SK-MEL-5 (cell line): ENCODE results near the gene ADAP1. TPM values are rescaled to one million over a fixed set of nuclear protein-coding genes. Genes with fewer than 3 reads are reported as not detected.
"Not testable (repeated sequence)": the region's sequence is repeated elsewhere in the genome, so short reads cannot be mapped to it uniquely, and the experiment has no call there.

Experiments used
- DNase-seq: peaks from one replicate; pipeline ENCODE4 v3.0.0-alpha.2; 2016; ENCODE audit warnings: low read depth, low spot score
- in situ Hi-C: cut with HindIII; loops from 2 replicates; pipeline ENCODE4 v1.10.0; 2016; ENCODE audit warnings: low sequenced_read_pairs, high pct_unique_total_duplicates, low pct_unique_long_range_greater_than_20kb
- total RNA-seq: library from RNA; depleted of rRNA; stranded (reverse); fragments of >200 nt; shearing (Covaris generic); gene quantifications from 2 replicates; pipeline ENCODE4 v1.2.3, GENCODE V29; 2014

The ADAP1 gene
- total RNA-seq, 1 experiment from 2014 or later = 5.5 TPM

DNA sequence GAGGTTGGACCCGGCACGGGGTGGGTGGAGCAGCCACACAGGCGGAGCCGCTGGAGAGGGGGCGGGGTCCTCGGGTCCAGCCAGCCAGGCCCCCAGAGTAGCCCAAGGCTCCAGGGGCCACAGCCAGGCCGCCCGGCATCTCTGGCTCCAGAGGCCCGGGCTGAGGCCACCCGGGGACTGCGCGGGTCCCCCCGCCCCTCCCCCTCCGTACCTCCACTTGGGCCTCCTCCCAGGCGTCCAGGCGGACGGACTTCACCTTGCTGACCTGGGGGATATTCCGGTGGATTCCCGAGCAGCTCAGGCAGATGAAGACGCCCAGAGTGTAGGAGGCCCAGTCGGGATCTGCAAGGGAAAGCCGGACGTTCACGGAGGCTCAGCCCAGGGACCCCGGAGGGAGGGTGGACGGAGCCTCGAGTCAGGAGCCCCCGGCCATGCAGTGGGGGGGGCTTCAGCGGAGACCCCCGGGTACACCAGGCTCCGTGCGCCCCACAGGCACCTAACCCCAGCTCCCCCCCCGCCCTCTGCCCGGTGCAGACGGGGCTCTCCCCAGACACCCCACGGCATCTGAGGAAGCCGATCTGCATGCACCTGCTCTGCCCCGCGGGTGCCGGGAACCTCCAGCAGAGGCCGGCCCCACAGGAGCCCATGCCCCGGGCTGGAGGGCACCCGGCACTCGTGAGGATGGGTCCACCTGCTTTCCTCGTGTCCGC, 19.2 kb downstream of the ADAP1 start:
- in situ Hi-C loops = no loop called here
- DNase-seq = no peak

DNA sequence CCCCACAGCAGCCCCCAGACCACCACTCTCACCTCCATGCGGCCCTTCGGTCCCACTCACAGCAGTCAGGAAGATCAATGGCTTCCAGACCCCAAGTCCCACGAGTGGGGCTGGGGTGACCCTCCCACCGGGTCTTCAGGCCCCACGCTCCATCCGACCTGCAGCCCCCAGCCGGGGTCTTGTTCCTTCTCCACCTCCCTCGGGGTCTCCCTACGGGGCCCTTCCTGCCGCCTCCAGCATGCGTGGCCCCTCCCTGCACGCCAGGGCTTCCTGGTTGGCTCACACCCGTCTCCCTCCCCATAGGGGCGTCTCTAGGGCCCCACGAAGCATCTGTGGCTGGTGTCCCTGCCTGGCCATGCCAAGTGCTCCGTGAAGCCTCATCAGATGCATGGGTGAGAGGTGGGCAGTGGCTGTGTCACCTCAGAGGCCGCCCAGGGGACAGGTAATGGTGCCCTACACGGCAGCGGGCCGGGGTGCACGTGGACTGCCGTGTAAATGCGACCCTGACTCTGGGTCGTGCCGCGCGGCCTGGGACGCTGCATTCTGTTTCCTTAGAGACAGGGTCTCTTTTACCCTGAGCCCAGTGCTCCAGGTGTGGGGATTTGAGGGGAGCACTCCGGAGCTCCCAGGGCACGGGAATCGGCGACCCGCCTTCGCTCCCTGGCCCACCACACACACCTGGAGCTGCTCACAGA, 19.9 kb downstream of the ADAP1 start:
- no peak for DNase-seq
- in situ Hi-C loops = no loop called here

- in situ Hi-C loops = no loop called here
- no peak for DNase-seq
Measured at GRCh38 chr7:932651-932975, 21.9 kb downstream of the ADAP1 start.

DNA sequence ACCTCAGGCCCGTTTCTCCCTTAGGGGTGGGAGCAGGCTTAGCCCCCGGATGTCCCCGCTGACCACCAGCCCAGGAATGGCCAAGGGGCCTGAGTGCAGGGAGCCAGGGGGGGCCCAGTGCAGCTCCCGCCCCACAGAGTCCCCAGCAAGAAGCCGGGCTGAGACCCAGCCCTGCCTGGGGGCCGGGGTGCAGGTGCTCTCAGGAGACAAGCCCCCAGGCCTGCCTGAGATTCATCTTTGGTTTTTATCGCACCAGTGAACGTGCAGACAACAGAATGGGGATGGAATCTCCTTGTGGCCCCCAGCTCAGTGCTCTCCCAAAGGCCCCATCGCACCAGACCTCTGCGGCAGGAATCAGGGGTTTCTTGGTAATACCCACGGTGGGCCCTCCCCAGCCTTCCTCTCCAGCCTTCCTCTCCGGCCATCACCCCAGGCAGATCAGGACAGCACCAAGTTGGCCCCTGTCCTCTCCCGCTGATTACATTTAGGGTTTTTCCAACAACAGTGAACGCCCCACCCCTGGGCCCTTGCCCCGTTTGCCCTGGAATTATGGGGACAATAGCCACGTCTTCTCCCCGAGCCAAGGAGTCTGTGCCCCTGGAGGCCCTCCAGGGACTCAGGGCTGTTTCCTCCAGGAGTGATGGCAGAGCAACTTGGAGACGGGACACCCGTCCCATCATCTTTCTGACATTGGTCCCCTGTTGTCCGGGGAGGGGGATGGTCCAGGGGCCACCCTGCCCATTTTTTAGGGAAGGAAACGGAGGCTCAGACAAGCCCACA, 22.4 kb downstream of the ADAP1 start:
- in situ Hi-C loops = no loop called here

DNA sequence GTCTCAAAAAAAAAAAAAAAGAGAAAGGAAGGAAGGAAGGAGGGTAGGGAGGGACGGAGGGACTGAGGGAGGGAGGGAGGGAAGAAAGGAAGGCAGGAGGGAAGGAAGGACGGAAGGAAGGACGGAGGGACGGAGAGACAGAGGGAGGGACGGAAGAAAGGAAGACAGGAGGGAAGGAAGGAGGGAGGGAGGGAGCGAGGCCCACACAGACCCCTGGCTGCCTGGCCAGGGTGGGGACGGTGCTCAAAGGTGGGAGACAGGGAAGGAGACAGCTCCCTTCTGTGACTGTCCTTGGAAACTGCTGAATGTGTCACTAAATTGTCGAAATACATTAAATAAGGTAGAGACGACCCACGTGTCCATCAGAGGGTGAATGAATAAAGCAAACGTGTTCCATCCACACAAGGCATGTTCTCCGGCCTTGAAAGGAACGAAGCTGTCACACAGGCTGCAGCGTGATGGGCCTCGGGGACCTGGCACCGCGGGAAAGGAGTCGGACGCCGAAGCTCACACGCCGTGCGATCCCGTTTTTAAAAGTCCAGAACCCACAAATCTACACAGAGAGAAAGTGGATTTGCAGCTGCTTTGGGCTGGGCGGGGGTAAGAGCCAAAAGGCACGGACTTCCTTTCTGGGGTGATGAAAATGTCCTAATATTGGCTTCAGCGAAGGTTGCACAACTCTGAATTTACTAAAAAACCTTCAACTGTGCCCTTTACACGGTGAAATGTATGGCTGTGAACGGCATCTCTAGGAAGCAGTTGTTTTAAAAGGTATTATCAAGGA, 23.3 kb downstream of the ADAP1 start:
- in situ Hi-C loops = no loop called here
- no peak for DNase-seq

More for the DNA sequence above, 22.4 kb downstream of the ADAP1 start:
- DNase-seq = no peak

GRCh38 chr7:929311-929711, 25.2 kb downstream of the ADAP1 start:
- no peak for DNase-seq

DNA sequence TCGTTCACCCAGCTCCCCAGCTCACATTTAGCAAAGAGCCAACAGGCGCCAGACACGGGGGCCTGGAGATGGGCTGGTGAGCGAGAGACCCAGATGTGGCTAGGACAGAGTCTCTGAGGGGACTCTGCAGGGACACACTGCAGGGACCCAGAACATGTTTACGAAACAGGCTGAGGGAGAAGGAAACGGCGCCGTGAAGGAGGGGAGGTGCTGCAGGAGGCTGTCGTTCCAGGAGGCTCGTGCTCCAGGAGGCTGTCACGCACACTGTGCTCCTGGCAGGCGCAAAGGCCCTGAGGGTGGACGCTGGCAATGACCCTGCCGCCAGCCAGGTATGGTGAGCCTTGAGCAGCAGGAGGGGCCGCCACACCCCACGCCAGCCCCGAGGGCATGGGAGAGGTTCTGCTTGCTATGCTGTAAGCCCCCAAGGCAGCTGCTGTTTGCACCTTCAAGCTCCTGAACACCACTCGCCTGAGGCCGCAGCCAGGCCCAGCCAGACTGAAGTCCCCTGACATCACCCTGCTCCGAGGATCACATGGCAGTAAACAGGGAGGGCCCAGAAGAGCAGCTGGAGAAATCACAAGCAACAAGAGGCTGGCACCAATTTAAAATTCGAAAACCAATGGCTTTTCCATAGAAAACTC, 27.3 kb downstream of the ADAP1 start:
- in situ Hi-C loops = no loop called here

More at GRCh38 chr7:929311-929711, 25.2 kb downstream of the ADAP1 start:
- in situ Hi-C loops = no loop called here

GRCh38 chr7:926061-927030, 28.1 kb downstream of the ADAP1 start:
- in situ Hi-C loops = no loop called here
- DNase-seq = peak; percentile 25

More for the DNA sequence above, 27.3 kb downstream of the ADAP1 start:
- no peak for DNase-seq

GRCh38 chr7:925601-926000, 28.9 kb downstream of the ADAP1 start:
- no peak for DNase-seq
- in situ Hi-C loops = no loop called here

DNA sequence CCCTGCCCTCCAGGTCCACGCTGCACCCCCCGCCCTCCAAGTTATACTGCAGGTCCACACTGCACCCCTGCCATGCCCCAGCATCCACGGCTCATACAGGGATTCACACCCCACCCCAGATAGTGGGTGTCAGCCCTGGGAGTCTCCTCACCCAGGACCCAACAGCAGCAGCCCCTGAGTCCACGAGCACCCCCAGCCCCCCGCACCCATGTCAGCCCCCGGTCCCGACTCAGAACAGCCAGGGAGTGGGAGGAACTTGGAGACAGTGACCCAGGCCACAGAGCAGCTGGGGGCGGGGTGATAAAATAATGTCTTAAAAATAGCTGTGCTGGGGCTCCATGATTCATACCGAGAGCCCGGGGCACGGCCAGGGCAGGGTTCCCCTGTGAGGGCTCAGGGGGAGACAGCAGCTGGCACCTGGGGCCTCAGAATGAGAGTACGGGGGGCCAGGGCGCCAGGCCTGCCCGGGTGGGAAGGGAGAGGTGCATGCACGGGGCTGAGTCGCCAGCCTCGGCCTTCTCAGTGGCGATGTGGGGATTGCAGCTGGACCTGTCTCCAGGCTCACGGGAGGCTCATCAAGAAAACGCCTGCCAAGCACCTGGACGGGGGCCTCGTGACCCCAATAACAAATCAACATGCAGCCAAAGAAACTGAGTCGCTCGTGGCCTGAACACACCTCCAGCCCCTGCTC, 29.8 kb downstream of the ADAP1 start:
- in situ Hi-C loops = no loop called here
- DNase-seq = no peak

GRCh38 chr7:924042-924441, 30.4 kb downstream of the ADAP1 start:
- in situ Hi-C loops, DNase-seq: not testable (repeated sequence)

DNA sequence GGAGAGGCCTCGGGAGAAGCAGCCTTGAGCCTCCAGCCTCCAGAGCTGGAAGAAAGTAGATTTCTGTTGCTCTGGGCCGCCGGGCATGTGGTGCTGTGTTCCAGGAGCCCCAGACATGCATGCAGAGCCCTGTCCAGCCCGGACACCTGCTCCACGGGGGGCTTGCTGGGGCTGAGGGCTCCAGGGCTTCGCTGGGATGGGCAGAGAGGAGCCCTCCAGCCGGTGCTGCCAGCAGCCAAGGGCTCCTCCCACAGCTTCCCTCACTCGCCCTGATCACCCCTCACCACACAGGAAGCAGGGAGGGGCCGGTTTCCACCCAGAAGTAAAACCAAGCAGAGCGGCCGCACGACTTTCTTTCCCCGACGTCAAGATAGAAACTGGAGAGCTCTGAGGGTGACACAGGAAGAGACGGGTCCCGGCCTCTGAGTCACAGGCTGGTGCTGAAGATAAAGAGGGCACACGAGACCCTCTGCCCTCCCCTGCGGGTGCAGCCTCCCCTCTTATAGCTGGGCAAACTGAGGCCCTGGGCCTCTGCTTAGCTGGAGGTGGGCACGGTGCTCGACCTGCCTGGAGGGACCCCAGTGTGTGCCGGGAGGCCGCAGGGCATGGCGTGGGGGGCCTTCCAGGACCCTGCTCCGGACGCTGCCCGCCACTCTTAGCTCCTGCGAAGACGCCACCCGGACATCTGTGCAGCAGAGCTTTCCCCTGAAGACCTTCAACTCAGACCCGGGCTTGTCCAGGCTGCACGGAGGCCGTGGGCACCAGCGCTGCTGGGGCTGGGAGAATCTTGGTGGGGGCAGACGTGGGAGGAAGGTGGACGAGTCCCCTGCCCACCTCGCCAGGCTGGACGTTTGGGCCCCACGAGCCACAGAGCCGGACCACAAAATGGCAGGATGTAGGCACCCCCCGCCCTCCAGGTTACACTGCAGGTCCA, 31.1 kb downstream of the ADAP1 start:
- peak; percentile 28 for DNase-seq
- in situ Hi-C loops = no loop called here

- DNase-seq = no peak
- in situ Hi-C loops = no loop called here
Measured at GRCh38 chr7:922334-923107, 32.0 kb downstream of the ADAP1 start.

DNA sequence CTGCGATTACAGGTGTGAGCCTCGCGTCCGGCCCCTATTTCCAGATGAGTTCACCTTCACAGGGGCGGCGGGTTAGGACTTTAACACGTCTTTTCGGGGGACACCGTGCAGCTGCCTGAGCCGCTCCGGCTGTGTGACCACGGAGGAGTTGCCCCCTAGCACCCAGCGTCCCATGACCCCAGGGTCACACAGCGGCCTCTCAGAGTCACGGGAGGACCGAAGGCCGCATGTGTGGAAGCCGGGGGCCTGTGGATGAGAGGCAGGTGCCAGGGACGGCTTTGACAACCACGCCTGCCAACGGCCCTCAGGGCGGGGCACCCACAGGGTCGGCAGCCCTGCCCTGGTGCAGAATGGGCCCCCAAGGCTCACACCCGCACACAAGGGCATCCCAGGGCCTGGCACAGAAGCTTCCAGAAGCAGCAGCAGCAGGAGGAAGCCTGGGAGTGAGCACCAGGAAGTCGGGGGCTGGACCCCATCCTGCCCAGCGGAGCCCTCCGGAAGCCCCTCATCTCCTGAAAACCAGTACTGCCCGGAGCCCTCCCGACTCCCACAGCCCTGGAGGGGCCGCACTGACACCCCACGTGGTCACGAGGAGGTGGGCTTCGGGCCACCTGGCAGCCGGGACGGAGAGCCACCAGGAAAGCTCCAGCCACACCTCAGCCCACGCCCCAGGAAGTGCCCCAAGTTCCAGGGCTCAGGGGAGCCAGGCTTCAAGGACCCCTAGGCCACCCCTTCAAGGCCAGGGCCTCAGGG, 32.7 kb downstream of the ADAP1 start:
- in situ Hi-C loops = no loop called here
- no peak for DNase-seq
